HCT116 (cell line): ENCODE measurements around the gene TMEM198.

Experiments used
- EZH2 ChIP-seq: fragments of 200-600 bp; sonication (generic); IDR thresholded peaks from 2 replicates; pipeline ENCODE4 v1.6.1; 2017; ENCODE audit warnings: antibody characterized with exemption, mixed run types
- EZH2phosphoT487 ChIP-seq: fragments of 200-600 bp; IDR thresholded peaks from 2 replicates; pipeline ENCODE4 v1.6.1; 2018; ENCODE audit warnings: antibody characterized with exemption, borderline replicate concordance
- MAX ChIP-seq: IDR thresholded peaks from 2 replicates; pipeline ENCODE4 v1.6.1; 2012
- POLR2A ChIP-seq: IDR thresholded peaks from 2 replicates; pipeline ENCODE4 v1.7.0; 2011; ENCODE audit warnings: borderline replicate concordance; ENCODE audit not compliant: insufficient read depth, insufficient read length; ENCODE audit errors: extremely low read depth
- POLR2AphosphoS5 ChIP-seq: IDR thresholded peaks from 2 replicates; pipeline ENCODE4 v1.6.1; 2011; ENCODE audit warnings: mild to moderate bottlenecking, low read depth, low read length, moderate library complexity
- REST ChIP-seq: IDR thresholded peaks from 2 replicates; pipeline ENCODE4 v1.6.1; 2012; ENCODE audit warnings: low read depth
- SIN3A ChIP-seq: IDR thresholded peaks from 2 replicates; pipeline ENCODE4 v1.6.1; 2012; ENCODE audit warnings: low read depth
- YY1 ChIP-seq: IDR thresholded peaks from 2 replicates; pipeline ENCODE4 v1.6.1; 2011; ENCODE audit warnings: low read length, low read depth, moderate library complexity, mild to moderate bottlenecking; ENCODE audit not compliant: insufficient replicate concordance; ENCODE audit errors: extremely low read depth
- ZNF274 ChIP-seq: fragments of 200-500 bp; sonication (Bioruptor generic); IDR thresholded peaks from 2 replicates; pipeline ENCODE4 v1.6.1; 2014; ENCODE audit warnings: mild to moderate bottlenecking, low read depth, low read length, inconsistent platforms
- TF ChIP-seq, protein P1 (sequence below): IDR thresholded peaks from 2 replicates; pipeline ENCODE4 v1.6.1; 2011; ENCODE audit warnings: mild to moderate bottlenecking, low read length, moderate library complexity; ENCODE audit not compliant: insufficient replicate concordance; ENCODE audit errors: extremely low read depth
- TF ChIP-seq, protein P2 (sequence below), 3 experiments: fragments of 200-600 bp in 1 of 3; sonication (generic) in 1 of 3; IDR thresholded peaks in 2 of 3; conservative IDR thresholded peaks in 1 of 3; 2 replicates each; pipeline ENCODE4 v1.5.1; 2012 to 2017; ENCODE audit warnings: low read depth in 2 of 3, low read length in 2 of 3, antibody characterized with exemption in 1 of 3, borderline replicate concordance in 1 of 3, control low read depth in 1 of 3, mild to moderate bottlenecking in 1 of 3, mixed read lengths in 1 of 3, mixed run types in 1 of 3, moderate library complexity in 1 of 3; ENCODE audit not compliant: insufficient read depth in 1 of 3

DNA sequence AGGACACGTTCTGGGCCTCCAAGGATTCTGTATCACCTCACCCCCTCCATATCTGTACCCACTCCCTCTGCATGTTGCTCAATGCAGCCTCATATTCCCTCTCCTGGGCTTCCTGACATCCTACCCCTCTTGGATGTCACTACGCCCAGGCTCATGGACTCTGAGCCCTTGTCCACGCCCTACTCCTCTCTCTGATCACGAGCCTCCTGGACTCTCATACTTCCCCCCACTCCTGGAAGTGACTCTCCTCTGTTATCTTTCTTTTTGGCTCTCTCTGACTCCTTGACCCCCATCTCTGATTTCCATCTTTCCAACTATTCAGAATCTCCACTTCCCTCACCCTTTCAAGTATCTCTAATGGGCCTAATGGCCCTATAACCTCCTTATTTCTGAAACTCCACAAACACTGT, 2.1 kb downstream of the TMEM198 start:
- TF ChIP-seq EZH2 (no peak), MAX (no peak), POLR2AphosphoS5 (no peak), REST (no peak), POLR2A (no peak), EZH2phosphoT487 (no peak), YY1 (no peak), ZNF274 (no peak), SIN3A (no peak)
- TF ChIP-seq, protein P1, sequence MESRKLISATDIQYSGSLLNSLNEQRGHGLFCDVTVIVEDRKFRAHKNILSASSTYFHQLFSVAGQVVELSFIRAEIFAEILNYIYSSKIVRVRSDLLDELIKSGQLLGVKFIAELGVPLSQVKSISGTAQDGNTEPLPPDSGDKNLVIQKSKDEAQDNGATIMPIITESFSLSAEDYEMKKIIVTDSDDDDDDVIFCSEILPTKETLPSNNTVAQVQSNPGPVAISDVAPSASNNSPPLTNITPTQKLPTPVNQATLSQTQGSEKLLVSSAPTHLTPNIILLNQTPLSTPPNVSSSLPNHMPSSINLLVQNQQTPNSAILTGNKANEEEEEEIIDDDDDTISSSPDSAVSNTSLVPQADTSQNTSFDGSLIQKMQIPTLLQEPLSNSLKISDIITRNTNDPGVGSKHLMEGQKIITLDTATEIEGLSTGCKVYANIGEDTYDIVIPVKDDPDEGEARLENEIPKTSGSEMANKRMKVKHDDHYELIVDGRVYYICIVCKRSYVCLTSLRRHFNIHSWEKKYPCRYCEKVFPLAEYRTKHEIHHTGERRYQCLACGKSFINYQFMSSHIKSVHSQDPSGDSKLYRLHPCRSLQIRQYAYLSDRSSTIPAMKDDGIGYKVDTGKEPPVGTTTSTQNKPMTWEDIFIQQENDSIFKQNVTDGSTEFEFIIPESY, result no peak
- TF ChIP-seq, protein P2, sequence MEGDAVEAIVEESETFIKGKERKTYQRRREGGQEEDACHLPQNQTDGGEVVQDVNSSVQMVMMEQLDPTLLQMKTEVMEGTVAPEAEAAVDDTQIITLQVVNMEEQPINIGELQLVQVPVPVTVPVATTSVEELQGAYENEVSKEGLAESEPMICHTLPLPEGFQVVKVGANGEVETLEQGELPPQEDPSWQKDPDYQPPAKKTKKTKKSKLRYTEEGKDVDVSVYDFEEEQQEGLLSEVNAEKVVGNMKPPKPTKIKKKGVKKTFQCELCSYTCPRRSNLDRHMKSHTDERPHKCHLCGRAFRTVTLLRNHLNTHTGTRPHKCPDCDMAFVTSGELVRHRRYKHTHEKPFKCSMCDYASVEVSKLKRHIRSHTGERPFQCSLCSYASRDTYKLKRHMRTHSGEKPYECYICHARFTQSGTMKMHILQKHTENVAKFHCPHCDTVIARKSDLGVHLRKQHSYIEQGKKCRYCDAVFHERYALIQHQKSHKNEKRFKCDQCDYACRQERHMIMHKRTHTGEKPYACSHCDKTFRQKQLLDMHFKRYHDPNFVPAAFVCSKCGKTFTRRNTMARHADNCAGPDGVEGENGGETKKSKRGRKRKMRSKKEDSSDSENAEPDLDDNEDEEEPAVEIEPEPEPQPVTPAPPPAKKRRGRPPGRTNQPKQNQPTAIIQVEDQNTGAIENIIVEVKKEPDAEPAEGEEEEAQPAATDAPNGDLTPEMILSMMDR (IDR thresholded peaks at IDR 0.05 in 2 of 3, conservative IDR thresholded peaks at IDR 0.05 in 1 of 3; ENCODE audit: borderline replicate concordance in 1 of 3, insufficient read depth in 1 of 3, low read depth in 2 of 3, low read length in 2 of 3), result no peak
